T47D (cell line): Measurements from ENCODE around the gene RIMBP3C.
"Not testable (repeated sequence)": the region's sequence is repeated elsewhere in the genome, so short reads cannot be mapped to it uniquely, and the experiment has no call there.

Experiments used
- DNase-seq, 2 experiments: peaks; one replicate each; pipeline versions ENCODE4 v3.0.0 to v3.0.0-alpha.2; 2011 to 2012; ENCODE audit warnings: low read depth in 1 of 2, low spot score in 1 of 2
- JUND ChIP-seq: IDR thresholded peaks from 2 replicates; pipeline ENCODE4 v1.6.1; 2012; ENCODE audit warnings: low read depth
- in situ Hi-C: cut with HindIII; loops from 2 replicates; pipeline ENCODE4 v1.10.0; 2016; ENCODE audit warnings: low sequenced_read_pairs, low pct_unique_long_range_greater_than_20kb

RIMBP3C gene

DNA sequence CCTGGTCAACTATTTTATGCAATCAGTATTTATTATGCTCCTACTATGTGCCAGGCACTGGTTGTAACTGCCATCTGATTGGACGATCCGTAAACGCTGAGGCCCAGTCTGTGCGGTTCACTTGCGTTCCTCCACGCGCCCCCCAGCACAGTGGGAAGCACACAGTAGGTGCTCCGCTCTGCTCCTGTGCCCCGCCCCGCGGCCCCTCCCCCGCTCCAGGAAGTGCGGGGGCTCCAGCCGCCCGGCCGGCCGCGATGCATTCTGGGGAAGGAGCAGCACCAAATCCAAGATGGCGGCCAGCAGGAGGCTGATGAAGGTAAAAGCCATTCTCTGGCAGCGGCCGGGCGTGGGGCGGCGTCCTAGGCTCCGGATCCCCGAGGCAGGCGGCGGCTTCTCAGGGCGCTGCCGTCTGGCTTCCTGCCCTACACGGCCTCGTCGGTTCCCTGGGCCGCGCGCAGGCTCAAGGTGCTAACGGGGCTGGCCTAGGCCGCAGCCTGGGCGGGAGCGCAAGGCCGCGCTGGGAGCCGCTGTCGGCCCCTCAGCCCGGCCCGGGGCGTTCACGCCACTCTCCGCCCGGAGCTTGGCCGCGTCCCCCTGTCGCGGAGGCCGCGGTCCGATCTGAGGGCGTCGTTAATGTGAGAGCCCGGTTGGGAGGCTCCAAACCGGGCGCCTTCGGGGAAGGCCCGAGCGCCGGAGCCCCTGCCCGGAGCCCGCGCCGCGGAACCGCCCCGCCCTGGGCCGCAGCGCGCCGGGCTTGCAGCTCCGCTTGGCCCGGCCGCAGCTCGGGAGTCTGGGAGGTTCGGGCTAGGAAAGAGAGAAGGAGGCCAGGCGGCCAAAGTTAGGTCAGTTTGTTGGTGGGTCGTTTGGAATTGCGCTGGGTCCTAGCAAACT, 16.4 kb upstream of the RIMBP3C start, which contains the start of gene UBE2L3:
UBE2L3 (plus strand) TSS at position 259 of the 891 bp plus-strand sequence; CDS start at position 290, 31 bp downstream.
- DNase-seq: peak; percentile 67 to 80
- no peak for TF ChIP-seq JUND
- in situ Hi-C loops: no loop called here

DNA sequence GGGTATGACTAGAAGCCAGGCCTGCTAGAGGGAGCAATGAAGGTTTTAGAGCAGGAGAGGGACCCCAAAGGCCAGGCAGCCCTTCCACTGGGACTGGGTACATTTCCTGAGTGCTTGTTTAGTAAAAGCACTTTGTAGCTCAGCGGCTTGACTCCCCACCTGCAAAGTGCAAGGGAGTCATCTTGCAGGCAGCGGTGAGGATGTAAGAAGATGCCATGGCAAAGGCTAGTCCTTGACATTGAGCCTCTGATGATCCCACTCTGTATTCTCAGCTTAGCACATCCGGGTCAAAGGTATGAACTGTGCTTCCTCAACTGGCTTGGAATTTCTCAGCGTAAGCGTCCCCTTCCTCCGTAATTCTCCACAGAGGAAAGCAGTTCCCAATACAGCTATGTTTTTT, 13.2 kb upstream of the RIMBP3C start:
- in situ Hi-C loops: no loop called here

DNA sequence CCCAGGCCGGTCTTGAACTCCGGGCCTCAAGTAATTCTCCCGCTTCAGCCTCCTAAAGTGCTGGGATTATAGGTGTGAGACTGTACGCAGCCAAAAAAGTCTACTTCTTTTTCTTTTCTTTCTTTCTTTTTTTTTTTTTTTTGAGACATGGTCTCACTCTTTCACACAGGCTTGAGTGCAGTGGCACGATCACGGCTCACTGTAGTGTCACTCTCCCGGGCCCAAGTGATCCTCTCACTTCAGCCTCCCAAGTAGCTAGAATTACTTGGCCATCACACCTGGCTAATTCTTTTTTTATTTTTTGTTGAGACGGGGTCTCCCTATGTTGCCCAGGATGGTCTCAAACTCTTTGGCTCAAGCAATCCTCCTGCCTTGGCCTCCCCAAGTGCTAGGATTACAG, 12.7 kb upstream of the RIMBP3C start:
- DNase-seq: no peak
- in situ Hi-C loops: no loop called here
- no peak for TF ChIP-seq JUND

More for the DNA sequence above, 13.2 kb upstream of the RIMBP3C start:
- DNase-seq: no peak
- no peak for TF ChIP-seq JUND

DNA sequence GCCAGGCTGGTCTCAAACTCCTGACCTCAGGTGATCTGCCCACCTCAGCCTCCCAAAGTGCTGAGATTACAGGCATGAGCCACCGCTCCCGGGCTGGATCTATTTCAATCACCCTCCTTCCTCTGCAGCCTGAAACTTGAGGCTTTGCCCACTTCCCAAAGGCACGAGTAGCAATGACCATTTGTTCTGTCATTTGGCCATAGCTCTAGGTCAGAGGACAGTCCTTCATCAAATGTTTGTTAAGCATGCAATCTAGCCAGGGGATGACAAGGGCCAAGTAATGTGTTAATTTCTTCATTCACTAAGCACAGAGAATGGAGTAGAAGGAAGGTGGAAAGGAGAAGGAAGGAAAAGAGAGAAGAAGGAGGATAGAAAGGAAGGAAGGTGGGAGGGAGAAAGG, 9.4 kb upstream of the RIMBP3C start:
- in situ Hi-C loops, DNase-seq: not testable (repeated sequence)

DNA sequence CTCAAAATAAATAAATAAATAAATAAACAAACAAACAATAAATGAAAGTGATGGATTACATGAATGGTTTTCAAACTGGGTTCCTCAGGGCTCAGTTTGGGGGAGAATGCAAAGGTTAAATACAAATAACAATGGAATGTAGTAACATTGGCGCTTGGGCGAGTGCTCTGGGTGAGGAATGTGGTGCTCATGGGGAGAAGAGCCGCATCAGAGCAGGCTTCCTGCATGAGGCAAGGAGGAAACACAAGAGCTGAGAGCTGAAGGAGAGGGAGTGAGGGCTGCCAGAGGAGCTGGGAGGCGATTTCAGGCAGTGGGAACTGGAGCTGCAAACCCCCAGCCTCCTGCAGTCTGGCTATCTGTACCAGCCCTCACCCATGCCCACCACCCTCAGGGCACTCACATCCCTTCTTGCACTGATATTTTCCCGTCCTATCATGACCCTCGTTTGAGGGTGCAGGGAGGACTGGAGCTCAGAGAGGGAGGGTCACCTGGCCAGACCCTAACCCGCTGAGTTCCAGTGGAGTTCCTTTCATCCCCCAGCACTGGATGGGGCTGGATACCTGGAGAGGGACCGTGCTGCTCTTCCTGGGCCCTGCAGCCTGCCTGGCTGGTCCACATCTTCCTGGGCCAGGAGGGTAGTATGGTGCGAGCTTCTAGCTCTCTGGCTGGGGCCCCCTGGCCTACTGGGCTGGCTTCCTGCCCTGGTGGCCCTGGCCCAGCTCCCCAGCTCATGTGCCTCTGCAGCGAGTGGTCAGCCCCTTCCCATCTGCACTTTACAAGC, 8.3 kb upstream of the RIMBP3C start:
- in situ Hi-C loops: not testable (repeated sequence)

DNA sequence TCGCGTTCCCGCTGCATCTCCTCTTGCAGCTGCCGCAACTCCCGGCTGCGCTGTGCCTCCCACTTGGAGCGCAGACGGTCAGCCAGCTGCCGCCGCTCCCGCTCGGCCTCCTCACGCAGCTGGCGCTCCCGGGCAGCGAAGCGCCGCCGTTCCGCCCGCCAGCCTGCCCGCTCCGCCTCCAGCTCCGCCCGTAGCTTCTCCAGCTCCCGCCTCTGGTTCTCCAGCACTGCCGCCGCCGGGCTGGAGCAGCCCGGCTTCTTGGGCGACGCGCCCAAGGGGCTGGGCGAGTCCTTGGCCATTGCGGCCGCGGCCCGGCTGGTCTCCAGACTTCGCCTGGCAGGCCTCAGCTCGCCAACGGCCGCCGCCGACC, 598 bp downstream of the RIMBP3C start:
- in situ Hi-C loops, DNase-seq: not testable (repeated sequence)

More for the DNA sequence above, 8.3 kb upstream of the RIMBP3C start:
- DNase-seq: not testable (repeated sequence)

DNA sequence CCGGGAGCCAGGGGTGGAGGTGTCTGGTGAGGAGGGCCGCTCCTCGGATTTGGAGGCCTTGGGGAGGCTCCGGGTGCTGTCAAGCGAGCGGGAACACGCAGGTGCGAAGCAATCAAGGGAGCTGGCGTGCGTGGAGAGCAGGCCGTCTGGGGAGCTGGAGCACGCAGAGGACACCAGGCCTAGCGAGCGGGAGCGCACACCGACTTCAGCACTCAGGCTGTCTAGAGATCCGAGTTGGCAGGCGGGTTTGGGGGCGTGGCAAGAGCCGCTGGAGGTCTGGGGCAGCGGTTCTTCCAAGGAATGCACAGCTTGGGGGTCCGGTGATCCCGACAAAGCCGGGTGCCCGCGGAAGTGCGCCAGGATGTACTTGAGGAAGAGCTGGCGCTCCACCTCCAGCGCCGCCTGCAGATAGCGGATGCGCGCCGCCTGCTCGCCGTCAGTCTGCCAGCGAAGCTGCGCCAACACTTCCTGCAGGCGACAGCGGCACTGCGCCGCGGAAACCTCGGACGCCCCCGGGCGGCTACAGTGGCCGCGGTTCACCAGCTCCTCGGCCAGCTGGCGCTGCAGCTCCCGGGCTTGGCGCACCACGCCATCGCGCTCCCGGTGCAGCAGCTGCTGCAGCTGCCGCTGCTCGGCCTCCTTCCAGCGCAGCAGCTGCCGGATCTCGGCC, 1.1 kb downstream of the RIMBP3C start:
- DNase-seq, in situ Hi-C loops: not testable (repeated sequence)

DNA sequence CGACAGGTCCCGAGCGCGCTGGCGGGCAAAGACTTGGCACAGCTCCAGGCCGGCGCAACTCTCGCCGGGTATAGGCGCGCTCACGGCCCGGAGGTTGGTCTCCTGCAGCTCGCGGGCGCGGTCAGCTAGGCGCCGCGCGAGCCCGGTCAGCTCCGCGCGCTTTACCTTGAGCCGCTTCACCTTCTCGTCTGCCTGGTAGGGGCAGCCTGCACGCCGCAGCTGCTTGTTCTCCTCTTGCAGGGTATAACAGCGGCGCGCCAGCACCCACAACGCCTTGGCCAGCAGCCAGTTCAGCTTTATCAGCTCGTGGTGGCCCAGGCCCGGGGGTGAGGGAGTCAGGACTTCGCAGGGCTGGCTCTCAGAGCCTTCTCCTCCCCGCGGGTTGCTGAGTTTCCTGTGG, 1.7 kb downstream of the RIMBP3C start:
- in situ Hi-C loops, DNase-seq: not testable (repeated sequence)

DNA sequence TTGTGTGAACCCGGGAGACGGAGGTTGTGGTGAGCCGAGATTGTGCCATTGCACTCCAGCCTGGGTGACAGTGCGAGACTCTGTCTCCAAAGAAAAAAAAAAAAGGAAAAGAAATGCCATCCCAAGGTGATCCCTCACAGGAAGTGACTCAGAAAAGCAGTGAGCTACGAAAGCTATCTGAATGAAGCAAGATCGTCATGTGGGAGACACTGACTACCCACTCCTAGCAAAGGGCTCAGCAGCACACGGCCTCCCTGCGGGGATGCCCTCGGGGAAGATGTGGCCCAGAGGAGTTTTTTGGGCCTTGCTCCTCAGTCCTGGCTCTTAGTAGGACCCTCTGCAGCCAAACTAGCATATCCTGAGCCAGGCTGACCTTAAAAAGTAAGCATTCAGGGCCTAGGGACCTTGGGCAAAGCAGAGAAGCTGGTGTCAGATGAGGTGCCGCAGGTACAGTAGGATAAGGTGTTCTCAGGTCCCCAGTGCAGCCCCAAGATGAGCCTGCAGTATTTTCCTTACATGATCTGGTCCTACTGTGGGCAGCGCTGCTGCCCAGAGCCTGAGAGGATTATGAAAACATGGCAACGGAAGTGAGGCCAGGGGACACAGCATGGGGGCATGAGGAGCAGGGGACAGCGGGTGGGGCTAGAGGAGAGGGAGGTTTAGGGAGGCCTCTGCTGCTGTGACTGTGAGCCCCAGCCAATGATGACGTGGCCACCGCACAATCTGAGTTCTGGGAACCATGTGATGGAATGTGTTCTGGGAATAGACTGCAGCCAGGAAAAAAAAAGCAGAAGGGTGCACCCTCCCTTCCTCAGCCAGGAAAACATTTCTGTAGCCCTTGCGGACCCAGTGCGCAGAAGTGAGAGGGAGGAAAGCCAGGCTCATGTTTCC, 6.6 kb downstream of the RIMBP3C start:
- in situ Hi-C loops, DNase-seq: not testable (repeated sequence)

DNA sequence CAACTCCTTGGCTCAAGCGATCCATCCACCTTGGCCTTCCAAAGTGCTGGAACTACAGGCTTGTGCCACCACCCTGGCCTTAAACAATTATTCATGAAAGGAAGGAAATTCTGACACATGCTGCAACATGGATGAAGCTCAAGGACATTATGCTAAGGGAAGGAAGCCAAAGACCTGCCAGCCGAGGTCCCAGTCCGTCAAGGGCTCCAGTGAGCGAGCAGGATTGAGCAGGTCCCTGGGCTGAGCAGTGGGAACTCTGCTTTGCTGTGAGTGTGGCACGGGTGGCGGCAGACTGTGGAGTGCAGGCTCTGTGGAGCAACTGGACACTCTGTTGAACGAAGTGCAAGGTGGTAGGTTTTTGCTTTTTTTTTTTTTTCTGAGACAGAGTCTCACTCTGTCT, 11.4 kb downstream of the RIMBP3C start:
- in situ Hi-C loops, DNase-seq: not testable (repeated sequence)

DNA sequence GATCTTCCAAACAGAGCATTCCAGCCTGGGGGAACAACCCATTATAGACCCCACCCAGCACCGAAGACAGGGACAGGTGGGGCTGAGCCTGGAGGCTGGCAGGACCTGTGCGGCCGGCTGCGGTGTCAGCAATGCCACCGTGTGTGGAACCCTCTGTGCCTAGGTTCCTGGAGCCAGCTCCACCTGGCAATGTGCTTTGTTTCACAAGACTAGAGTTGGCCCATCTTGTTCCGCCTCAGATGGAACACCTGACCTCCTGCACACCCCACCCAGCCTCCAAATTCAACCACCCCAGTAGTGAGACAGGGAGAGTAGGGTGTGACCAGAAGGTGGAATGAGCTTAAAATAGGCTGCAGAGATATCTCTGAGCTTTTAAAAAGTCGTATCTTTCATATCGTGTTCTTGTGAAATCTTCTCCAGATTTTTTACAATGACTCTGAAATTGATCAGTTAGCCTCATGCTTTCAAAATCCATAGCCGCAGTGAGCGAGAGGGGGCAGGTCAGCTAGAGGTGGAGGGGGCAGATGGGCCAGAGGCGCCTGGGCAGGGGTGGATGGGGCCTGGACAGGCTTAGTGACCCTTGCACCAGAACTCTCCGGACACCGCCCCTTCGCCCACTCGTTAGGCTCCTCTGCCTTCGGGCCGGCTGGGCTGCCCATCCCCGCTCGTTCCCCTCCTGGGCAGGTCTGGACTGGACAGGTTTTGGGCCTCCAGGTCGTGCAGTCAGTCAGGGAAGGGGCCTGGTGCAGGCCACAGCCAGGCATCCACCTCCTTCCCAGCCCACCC, 18.2 kb downstream of the RIMBP3C start:
- in situ Hi-C loops, DNase-seq: not testable (repeated sequence)

DNA sequence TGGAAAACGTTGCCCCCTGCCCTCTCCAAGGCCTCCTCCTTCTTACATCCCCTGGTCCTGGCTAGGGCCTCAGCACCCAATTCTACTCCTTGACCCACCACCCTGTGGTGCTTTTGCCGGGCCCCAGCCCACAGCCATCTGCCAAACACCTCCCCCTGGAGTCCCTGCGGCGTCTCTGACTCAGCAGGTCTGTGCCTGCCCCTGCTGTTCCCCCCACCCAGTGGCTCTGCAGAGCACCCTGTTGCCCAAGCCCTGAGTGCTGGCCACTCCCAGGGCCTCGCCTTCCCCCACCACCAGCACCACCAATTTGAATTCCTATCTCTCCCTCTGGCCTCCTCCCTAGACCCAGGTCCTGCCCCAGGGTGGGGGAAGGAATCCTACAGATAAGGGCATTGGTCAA, 19.7 kb downstream of the RIMBP3C start:
- in situ Hi-C loops, DNase-seq: not testable (repeated sequence)

DNA sequence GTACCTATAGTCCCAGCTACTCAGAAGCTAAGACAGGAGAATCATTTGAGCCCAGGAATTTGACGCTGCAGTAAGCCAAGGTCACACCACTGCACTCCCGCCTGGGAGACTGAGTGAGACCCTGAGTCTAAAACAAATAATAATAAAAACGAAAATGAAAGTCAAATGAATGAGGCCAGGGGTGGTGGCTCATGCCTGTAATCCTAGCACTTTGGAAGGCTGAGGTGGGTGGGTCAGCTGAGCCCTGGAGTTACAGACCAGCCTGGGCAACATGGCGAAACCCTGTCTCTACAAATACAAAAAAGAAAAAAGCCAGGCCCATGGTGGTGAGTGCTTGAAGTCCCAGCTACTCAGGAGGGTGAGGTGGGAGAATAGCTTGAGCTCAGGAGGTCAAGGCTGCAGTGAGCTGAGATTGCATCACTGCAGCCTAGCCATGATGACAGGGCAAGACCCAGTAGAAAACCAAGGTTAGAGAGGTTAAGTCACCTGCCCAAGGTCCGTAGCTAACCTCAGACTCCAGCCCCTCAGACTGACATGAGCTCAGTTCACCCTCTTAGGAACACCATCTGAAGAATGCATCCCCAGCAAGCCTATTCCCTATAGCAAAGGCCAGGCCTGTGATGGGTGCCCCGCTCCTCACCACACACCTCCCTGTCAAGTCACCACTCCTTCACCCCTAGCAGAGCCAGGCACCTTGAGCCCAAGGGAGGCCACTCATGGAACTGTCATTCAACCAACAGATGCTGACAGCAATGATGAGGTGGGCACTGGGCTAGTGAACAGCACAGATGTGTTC, 24.4 kb downstream of the RIMBP3C start:
- in situ Hi-C loops, DNase-seq: not testable (repeated sequence)

DNA sequence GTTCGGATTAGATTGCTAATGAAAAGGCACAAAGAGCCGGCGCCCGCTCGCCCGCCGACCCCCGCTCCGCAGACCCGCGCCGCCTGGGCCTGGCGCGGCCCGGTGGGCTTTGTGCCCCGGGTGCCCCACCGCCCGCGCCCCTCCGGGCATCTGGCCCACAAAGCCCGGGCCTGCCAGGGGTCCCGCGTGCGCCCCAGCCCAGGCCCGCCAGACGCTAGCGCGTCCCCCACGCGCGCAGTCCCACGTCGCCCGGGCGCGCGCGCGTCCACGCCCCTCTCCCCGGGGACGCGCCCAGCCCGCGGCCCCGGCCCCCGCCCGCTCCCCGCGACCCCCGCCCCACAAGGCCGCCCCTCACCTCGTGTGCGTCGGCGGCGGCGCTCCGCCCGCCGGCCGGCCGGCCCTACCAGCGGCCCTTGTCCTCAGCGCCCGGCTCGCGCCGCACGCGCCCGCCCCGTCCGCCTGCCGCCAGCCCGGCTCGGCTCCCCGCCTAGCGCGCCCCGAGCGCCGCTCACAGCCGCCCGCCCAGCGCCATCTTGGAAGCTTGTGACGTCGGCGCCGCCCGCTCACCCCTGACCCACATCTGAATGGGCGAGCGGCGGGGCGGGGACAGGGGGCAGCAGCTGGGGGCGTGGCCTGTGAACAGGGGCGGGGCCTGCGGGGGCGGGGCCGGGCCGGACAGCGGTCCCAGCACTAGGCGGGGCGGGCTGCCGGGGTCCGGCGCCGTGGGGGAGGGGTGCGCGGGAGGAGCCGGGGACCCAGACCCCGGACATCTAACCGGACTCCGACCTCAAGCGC, 34.1 kb downstream of the RIMBP3C start:
- DNase-seq, in situ Hi-C loops: not testable (repeated sequence)

DNA sequence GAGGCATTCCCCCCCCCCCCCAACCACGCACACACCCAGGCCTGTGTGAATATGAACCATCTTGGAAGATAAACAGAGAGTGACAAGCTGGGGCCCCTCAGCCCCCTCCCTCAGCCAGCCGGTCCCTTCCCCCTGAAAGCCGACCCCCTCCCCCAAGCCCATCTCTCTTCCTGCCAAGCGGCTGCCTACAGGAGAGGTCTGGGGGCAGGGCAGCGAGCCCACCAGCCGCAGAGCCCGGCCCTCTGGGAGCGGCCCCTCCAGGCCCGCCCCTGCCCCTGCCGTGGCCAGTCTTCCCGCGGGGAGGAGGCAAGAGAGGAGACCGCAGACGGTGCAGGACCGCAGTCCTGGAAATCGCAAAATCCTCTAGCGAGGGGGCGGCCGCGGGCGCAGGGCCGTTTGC, 34.7 kb downstream of the RIMBP3C start:
- DNase-seq, in situ Hi-C loops: not testable (repeated sequence)
